ENCODE data around the gene C17orf100. TPM values are rescaled to one million over a fixed set of nuclear protein-coding genes. Genes with fewer than 3 reads are reported as not detected.

C17orf100 gene
- total and polyA plus RNA-seq, 2 of the 13 experiments (the other 11 are each of a cell fraction or from before 2014, with no cell fraction given), result 3.6 to 8.7 TPM

DNA sequence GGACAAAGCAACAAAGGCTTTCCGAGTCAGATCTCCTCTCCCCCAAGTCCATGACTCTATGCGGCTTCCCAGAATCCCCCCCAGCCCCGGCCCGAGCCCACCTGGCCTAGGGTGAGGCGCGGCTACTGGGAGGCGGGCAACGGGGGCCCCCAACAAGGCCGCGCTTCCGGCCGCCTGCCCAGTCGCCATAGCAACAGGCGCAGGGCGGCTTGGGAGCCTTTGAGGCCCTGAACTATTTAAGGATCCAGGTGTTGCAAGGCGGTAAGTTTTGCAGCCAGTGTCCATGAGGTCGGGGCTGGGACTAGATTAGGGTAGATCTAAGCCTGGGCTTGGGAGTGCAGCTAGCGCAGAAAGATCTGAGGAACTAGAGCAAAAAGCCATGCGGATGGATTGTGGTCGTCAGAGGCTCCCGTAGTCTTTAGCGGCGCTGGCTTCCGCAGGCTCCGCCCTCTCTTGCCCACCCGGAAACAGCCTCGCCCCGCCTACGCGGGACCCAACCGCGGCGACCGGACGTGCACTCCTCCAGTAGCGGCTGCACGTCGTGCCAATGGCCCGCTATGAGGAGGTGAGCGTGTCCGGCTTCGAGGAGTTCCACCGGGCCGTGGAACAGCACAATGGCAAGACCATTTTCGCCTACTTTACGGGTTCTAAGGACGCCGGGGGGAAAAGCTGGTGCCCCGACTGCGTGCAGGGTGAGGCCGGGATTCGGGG, 10.9 kb upstream of the C17orf100 start, which contains the start of the genes KIAA0753 and TXNDC17 (continued):
- TF ChIP-seq ISX (CRISPR knock-in tag; conservative IDR thresholded peaks at IDR 0.05), result 0 out of 2 replicates have a peak, but pooled peaks have one; percentile 61
- TF ChIP-seq MAFF (IDR thresholded peaks at IDR 0.05; ENCODE audit: low read depth, low read length), result no peak
- TF ChIP-seq, protein P1, sequence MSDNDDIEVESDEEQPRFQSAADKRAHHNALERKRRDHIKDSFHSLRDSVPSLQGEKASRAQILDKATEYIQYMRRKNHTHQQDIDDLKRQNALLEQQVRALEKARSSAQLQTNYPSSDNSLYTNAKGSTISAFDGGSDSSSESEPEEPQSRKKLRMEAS (IDR thresholded peaks at IDR 0.05), result peak; percentile 59
- TF ChIP-seq, protein P2, sequence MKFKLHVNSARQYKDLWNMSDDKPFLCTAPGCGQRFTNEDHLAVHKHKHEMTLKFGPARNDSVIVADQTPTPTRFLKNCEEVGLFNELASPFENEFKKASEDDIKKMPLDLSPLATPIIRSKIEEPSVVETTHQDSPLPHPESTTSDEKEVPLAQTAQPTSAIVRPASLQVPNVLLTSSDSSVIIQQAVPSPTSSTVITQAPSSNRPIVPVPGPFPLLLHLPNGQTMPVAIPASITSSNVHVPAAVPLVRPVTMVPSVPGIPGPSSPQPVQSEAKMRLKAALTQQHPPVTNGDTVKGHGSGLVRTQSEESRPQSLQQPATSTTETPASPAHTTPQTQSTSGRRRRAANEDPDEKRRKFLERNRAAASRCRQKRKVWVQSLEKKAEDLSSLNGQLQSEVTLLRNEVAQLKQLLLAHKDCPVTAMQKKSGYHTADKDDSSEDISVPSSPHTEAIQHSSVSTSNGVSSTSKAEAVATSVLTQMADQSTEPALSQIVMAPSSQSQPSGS (CRISPR knock-in tag; IDR thresholded peaks at IDR 0.05), result no peak; the same call in 1 of the 2 replicates
- TF ChIP-seq, protein P3, sequence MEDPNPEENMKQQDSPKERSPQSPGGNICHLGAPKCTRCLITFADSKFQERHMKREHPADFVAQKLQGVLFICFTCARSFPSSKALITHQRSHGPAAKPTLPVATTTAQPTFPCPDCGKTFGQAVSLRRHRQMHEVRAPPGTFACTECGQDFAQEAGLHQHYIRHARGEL (CRISPR knock-in tag; IDR thresholded peaks at IDR 0.05), result no peak
- TF ChIP-seq, protein P4, sequence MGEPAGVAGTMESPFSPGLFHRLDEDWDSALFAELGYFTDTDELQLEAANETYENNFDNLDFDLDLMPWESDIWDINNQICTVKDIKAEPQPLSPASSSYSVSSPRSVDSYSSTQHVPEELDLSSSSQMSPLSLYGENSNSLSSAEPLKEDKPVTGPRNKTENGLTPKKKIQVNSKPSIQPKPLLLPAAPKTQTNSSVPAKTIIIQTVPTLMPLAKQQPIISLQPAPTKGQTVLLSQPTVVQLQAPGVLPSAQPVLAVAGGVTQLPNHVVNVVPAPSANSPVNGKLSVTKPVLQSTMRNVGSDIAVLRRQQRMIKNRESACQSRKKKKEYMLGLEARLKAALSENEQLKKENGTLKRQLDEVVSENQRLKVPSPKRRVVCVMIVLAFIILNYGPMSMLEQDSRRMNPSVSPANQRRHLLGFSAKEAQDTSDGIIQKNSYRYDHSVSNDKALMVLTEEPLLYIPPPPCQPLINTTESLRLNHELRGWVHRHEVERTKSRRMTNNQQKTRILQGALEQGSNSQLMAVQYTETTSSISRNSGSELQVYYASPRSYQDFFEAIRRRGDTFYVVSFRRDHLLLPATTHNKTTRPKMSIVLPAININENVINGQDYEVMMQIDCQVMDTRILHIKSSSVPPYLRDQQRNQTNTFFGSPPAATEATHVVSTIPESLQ (CRISPR knock-in tag; conservative IDR thresholded peaks at IDR 0.05), result 0 out of 2 replicates have a peak, but pooled peaks have one; percentile 68
- TF ChIP-seq, protein P5, sequence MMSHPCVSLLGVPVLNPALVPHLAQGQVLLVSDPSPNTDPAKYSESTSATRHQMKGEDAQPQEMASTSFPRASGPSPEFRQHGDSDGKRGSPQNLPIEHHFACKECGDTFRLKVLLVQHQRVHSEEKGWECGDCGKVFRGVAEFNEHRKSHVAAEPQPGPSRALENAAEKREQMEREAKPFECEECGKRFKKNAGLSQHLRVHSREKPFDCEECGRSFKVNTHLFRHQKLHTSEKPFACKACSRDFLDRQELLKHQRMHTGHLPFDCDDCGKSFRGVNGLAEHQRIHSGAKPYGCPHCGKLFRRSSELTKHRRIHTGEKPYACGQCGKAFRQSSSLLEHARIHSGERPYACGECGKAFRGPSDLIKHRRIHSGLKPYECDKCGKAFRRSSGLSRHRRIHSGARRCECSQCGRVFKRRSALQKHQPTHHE (CRISPR knock-in tag; IDR thresholded peaks at IDR 0.05; ENCODE audit: borderline replicate concordance), result no peak; the same call in 1 of the 2 replicates
- no peak for TF ChIP-seq MED13 (CRISPR knock-in tag; IDR thresholded peaks at IDR 0.05)
- TF ChIP-seq ZFP90 (CRISPR knock-in tag; IDR thresholded peaks at IDR 0.05; ENCODE audit: borderline replicate concordance), result peak; percentile 72
- TF ChIP-seq, protein P6, sequence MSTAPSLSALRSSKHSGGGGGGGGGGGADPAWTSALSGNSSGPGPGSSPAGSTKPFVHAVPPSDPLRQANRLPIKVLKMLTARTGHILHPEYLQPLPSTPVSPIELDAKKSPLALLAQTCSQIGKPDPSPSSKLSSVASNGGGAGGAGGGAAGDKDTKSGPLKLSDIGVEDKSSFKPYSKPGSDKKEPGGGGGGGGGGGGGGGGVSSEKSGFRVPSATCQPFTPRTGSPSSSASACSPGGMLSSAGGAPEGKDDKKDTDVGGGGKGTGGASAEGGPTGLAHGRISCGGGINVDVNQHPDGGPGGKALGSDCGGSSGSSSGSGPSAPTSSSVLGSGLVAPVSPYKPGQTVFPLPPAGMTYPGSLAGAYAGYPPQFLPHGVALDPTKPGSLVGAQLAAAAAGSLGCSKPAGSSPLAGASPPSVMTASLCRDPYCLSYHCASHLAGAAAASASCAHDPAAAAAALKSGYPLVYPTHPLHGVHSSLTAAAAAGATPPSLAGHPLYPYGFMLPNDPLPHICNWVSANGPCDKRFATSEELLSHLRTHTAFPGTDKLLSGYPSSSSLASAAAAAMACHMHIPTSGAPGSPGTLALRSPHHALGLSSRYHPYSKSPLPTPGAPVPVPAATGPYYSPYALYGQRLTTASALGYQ (CRISPR knock-in tag; IDR thresholded peaks at IDR 0.05), result no peak; the same call in 1 of the 2 replicates
- TF ChIP-seq, protein P7, sequence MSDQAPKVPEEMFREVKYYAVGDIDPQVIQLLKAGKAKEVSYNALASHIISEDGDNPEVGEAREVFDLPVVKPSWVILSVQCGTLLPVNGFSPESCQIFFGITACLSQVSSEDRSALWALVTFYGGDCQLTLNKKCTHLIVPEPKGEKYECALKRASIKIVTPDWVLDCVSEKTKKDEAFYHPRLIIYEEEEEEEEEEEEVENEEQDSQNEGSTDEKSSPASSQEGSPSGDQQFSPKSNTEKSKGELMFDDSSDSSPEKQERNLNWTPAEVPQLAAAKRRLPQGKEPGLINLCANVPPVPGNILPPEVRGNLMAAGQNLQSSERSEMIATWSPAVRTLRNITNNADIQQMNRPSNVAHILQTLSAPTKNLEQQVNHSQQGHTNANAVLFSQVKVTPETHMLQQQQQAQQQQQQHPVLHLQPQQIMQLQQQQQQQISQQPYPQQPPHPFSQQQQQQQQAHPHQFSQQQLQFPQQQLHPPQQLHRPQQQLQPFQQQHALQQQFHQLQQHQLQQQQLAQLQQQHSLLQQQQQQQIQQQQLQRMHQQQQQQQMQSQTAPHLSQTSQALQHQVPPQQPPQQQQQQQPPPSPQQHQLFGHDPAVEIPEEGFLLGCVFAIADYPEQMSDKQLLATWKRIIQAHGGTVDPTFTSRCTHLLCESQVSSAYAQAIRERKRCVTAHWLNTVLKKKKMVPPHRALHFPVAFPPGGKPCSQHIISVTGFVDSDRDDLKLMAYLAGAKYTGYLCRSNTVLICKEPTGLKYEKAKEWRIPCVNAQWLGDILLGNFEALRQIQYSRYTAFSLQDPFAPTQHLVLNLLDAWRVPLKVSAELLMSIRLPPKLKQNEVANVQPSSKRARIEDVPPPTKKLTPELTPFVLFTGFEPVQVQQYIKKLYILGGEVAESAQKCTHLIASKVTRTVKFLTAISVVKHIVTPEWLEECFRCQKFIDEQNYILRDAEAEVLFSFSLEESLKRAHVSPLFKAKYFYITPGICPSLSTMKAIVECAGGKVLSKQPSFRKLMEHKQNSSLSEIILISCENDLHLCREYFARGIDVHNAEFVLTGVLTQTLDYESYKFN (CRISPR knock-in tag; conservative IDR thresholded peaks at IDR 0.05), result peak; percentile 37
- TF ChIP-seq IRX3 (CRISPR knock-in tag; IDR thresholded peaks at IDR 0.05; ENCODE audit: borderline replicate concordance, low read depth), result peak; percentile 73; the same call in 1 of the 2 replicates
- TF ChIP-seq, protein P8, sequence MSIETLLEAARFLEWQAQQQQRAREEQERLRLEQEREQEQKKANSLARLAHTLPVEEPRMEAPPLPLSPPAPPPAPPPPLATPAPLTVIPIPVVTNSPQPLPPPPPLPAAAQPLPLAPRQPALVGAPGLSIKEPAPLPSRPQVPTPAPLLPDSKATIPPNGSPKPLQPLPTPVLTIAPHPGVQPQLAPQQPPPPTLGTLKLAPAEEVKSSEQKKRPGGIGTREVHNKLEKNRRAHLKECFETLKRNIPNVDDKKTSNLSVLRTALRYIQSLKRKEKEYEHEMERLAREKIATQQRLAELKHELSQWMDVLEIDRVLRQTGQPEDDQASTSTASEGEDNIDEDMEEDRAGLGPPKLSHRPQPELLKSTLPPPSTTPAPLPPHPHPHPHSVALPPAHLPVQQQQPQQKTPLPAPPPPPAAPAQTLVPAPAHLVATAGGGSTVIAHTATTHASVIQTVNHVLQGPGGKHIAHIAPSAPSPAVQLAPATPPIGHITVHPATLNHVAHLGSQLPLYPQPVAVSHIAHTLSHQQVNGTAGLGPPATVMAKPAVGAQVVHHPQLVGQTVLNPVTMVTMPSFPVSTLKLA (IDR thresholded peaks at IDR 0.05), result no peak
